ENCODE data around the gene DNAH8.

DNA sequence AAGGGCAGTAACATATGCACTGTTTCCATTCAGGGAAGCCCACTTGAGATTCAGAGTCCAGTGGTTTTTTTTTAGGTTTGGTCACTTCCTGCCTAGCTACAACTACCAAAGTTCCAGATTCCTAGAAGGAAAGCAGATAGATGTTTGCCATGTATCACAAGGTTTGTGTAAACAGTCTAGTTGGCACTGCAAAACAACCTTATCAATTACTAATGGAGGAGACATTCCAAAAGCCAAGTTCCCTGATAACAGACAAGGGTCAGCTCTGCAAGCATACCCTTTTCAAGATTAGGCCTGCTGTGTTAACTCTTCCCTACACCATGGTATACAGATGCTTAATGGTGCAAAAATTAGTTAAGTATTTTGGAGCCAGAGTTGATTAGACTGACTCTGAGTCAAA is 192.2 kb downstream of the DNAH8 start:
- TF ChIP-seq, protein P1, sequence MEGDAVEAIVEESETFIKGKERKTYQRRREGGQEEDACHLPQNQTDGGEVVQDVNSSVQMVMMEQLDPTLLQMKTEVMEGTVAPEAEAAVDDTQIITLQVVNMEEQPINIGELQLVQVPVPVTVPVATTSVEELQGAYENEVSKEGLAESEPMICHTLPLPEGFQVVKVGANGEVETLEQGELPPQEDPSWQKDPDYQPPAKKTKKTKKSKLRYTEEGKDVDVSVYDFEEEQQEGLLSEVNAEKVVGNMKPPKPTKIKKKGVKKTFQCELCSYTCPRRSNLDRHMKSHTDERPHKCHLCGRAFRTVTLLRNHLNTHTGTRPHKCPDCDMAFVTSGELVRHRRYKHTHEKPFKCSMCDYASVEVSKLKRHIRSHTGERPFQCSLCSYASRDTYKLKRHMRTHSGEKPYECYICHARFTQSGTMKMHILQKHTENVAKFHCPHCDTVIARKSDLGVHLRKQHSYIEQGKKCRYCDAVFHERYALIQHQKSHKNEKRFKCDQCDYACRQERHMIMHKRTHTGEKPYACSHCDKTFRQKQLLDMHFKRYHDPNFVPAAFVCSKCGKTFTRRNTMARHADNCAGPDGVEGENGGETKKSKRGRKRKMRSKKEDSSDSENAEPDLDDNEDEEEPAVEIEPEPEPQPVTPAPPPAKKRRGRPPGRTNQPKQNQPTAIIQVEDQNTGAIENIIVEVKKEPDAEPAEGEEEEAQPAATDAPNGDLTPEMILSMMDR (IDR thresholded peaks at IDR 0.05; ENCODE audit: insufficient read depth, low read length, poor library complexity, severe bottlenecking) = no peak
- TF ChIP-seq EZH2phosphoT487 (conservative IDR thresholded peaks at IDR 0.05; ENCODE audit: low read length) = no peak

Measured in SU-DHL-6 (cell line).